Measurements from ENCODE around the gene DENND1A.

DENND1A gene

GRCh38 chr9:123423311-123423640 is 506.6 kb downstream of the DENND1A start:
- no peak for DNase-seq (ENCODE audit: insufficient read length, low spot score)
- FAIRE-seq = no peak

- DNase-seq (ENCODE audit: insufficient read length, low spot score) (no peak), FAIRE-seq (no peak)
Measured at GRCh38 chr9:123422635-123423310, 507.2 kb downstream of the DENND1A start.

GRCh38 chr9:123421801-123422455 is 508.0 kb downstream of the DENND1A start:
- DNase-seq (ENCODE audit: insufficient read length, low spot score) = no peak
- no peak for FAIRE-seq

- FAIRE-seq = no peak
- no peak for DNase-seq (ENCODE audit: insufficient read length, low spot score)
Measured at GRCh38 chr9:123421186-123421585, 508.7 kb downstream of the DENND1A start.

GRCh38 chr9:123420592-123421111 is 509.3 kb downstream of the DENND1A start:
- no peak for DNase-seq (ENCODE audit: insufficient read length, low spot score)
- no peak for FAIRE-seq

- DNase-seq (ENCODE audit: insufficient read length, low spot score) (no peak), FAIRE-seq (no peak)
Measured at GRCh38 chr9:123419721-123420591, 510.0 kb downstream of the DENND1A start.

- DNase-seq (ENCODE audit: insufficient read length, low spot score) (no peak), FAIRE-seq (no peak)
Measured at GRCh38 chr9:123419091-123419490, 510.8 kb downstream of the DENND1A start.

GRCh38 chr9:123418506-123418905 is 511.4 kb downstream of the DENND1A start:
- DNase-seq (ENCODE audit: insufficient read length, low spot score) (no peak), FAIRE-seq (no peak)

- FAIRE-seq = no peak
Measured at GRCh38 chr9:123418052-123418430, 511.9 kb downstream of the DENND1A start.

GRCh38 chr9:123417289-123418051 is 512.5 kb downstream of the DENND1A start:
- DNase-seq (ENCODE audit: insufficient read length, low spot score) = no peak
- FAIRE-seq = no peak

More at GRCh38 chr9:123418052-123418430, 511.9 kb downstream of the DENND1A start:
- DNase-seq (ENCODE audit: insufficient read length, low spot score) = no peak

GRCh38 chr9:123416176-123416575 is 513.8 kb downstream of the DENND1A start:
- FAIRE-seq = no peak
- DNase-seq (ENCODE audit: insufficient read length, low spot score) = no peak

GRCh38 chr9:123414936-123415930 is 514.7 kb downstream of the DENND1A start:
- no peak for DNase-seq (ENCODE audit: insufficient read length, low spot score)
- no peak for FAIRE-seq

- DNase-seq (ENCODE audit: insufficient read length, low spot score) = no peak
- FAIRE-seq = no peak
Measured at GRCh38 chr9:123414204-123414603, 515.7 kb downstream of the DENND1A start.

- no peak for FAIRE-seq
- no peak for DNase-seq (ENCODE audit: insufficient read length, low spot score)
Measured at GRCh38 chr9:123412171-123412820, 517.6 kb downstream of the DENND1A start.

GRCh38 chr9:123411636-123412035 is 518.3 kb downstream of the DENND1A start:
- DNase-seq (ENCODE audit: insufficient read length, low spot score) = no peak
- FAIRE-seq = no peak

GRCh38 chr9:123411191-123411590 is 518.7 kb downstream of the DENND1A start:
- DNase-seq (ENCODE audit: insufficient read length, low spot score) = no peak
- no peak for FAIRE-seq

GRCh38 chr9:123410281-123410910 is 519.5 kb downstream of the DENND1A start:
- FAIRE-seq (no peak), DNase-seq (ENCODE audit: insufficient read length, low spot score) (no peak)

Measured in GM19239 (cell line).